Transverse colon (tissue), 4 donors: Measurements from ENCODE around the gene DNAH8. TPM values are rescaled to one million over a fixed set of nuclear protein-coding genes. Genes with fewer than 3 reads are reported as not detected.

Source experiments
- DNase-seq: peaks from one replicate; pipeline ENCODE4 v3.0.0-alpha.2; 2019
- H3K27ac ChIP-seq, 4 donors: fragments of 200-600 bp; sonication (generic); 2 replicates each; pipeline ENCODE4 v1.5.1; 2016 to 2018; ENCODE audit warnings: inconsistent platforms in 4 of 4
- H3K27me3 ChIP-seq: fragments of 200-600 bp; sonication (generic); 2 replicates; pipeline ENCODE4 v1.5.1; 2017; ENCODE audit warnings: inconsistent platforms
- H3K36me3 ChIP-seq, 4 donors: fragments of 200-600 bp; sonication (generic); 2 replicates each; pipeline ENCODE4 v1.5.1; 2017 to 2019; ENCODE audit warnings: inconsistent platforms in 4 of 4
- H3K4me1 ChIP-seq, 4 donors: fragments of 200-600 bp; sonication (generic); 2 replicates each; pipeline ENCODE4 v1.5.1; 2017 to 2020; ENCODE audit warnings: inconsistent platforms in 4 of 4
- H3K4me3 ChIP-seq, 4 donors: fragments of 200-600 bp; sonication (generic); 1 replicate in 1 of 4; 2 replicates in 3 of 4; pipeline versions ENCODE4 v1.5.1 to v1.6.1; 2017 to 2019; ENCODE audit warnings: inconsistent platforms in 4 of 4
- H3K9me3 ChIP-seq, 2 donors: fragments of 200-600 bp; sonication (generic); 2 replicates each; pipeline ENCODE4 v1.5.1; 2017 to 2019; ENCODE audit warnings: inconsistent platforms in 2 of 2
- CTCF ChIP-seq, 5 experiments: fragments of 200-600 bp in 3 of 5; fragments of 450-650 bp in 2 of 5; sonication (generic) in 3 of 5; IDR thresholded peaks; 1 replicate in 2 of 5; 2 replicates in 3 of 5; pipeline ENCODE4 v1.5.1; 2016 to 2017; ENCODE audit warnings: antibody characterized with exemption in 5 of 5, inconsistent platforms in 3 of 5, mild to moderate bottlenecking in 2 of 5, moderate library complexity in 1 of 5
- EP300 ChIP-seq: sonication (generic); formaldehyde crosslinking; IDR thresholded peaks from one replicate; pipeline ENCODE4 v1.6.1; 2017; ENCODE audit warnings: antibody characterized with exemption, low read depth
- POLR2A ChIP-seq: fragments of 450-650 bp; IDR thresholded peaks from one replicate; pipeline ENCODE4 v1.6.1; 2016; ENCODE audit warnings: antibody characterized with exemption, mild to moderate bottlenecking, moderate library complexity
- POLR2AphosphoS5 ChIP-seq, 3 donors: sonication (generic); formaldehyde crosslinking; IDR thresholded peaks; one replicate each; pipeline ENCODE4 v1.6.1; 2016; ENCODE audit warnings: antibody characterized with exemption in 3 of 3
- WGBS, 2 donors: methylation state at CpG; one replicate each; pipeline ENCODE4 v1.1.5; 2018; ENCODE audit warnings: low coverage in 1 of 2; 5-methylcytosine and 5-hydroxymethylcytosine counted together
- in situ Hi-C, 4 donors: fragments of 200-750 bp; cut with MboI; loops; one replicate each; pipeline versions ENCODE4 v1.15.0 to v1.15.1; 2017; ENCODE audit warnings: low sequenced_read_pairs in 3 of 4, low pct_ligation_motif_present in 1 of 4, low pct_unique_long_range_greater_than_20kb in 1 of 4
- intact Hi-C: fragments of 100-400 bp; cut with DNase I; formaldehyde crosslinking; loops from one replicate; pipeline ENCODE4 v1.15.1; 2023; ENCODE audit warnings: low total_unique reads
- total RNA-seq, 4 donors: library from RNA; depleted of rRNA; stranded (reverse); fragments of >200 nt; gene quantifications; one replicate each; pipeline ENCODE4 v1.1.0, GENCODE V29; 2016

The DNAH8 gene
- total RNA-seq, 4 donors from 2014 or later, result 0.16 TPM; not detected in 3

GRCh38 chr6:39003492-39003891, 288.4 kb downstream of the DNAH8 start:
- Histone ChIP-seq H3K4me3 (no peak overlapping the region), H3K36me3 (no peaks in the 10 kb centered on the region), H3K9me3 (no peaks in the 10 kb centered on the region), H3K27ac (no peak overlapping the region), H3K27me3 (peaks cover 59% of the 10 kb centered on the region), H3K4me1 (no peaks in the 10 kb centered on the region)
- TF ChIP-seq CTCF (IDR thresholded peaks at IDR 0.05), result no peak
- TF ChIP-seq POLR2AphosphoS5 (IDR thresholded peaks at IDR 0.05), result no peak
- no peak for TF ChIP-seq EP300
- TF ChIP-seq POLR2A, result no peak
- in situ Hi-C loops, result no loop called here
- intact Hi-C loops, result no loop called here
- no peak for DNase-seq
- WGBS, 2 donors, result 64 to 70% methylated on average over 1 of the region's 1 CpG

GRCh38 chr6:39004801-39005200, 289.7 kb downstream of the DNAH8 start:
- H3K36me3 ChIP-seq, result no peaks in the 10 kb centered on the region
- intact Hi-C loops, result no loop called here
- H3K27me3 ChIP-seq, result peaks cover 67% of the 10 kb centered on the region
- in situ Hi-C loops, result no loop called here
- TF ChIP-seq CTCF (IDR thresholded peaks at IDR 0.05), result no peak
- TF ChIP-seq EP300, result no peak
- TF ChIP-seq POLR2A, result no peak
- TF ChIP-seq POLR2AphosphoS5 (IDR thresholded peaks at IDR 0.05), result no peak
- no peak overlapping the region for H3K4me3 ChIP-seq
- H3K4me1 ChIP-seq, result no peaks in the 10 kb centered on the region
- H3K9me3 ChIP-seq, result no peaks in the 10 kb centered on the region
- no peak overlapping the region for H3K27ac ChIP-seq
- 55 to 68% methylated on average over 1 to 2 of the region's 2 CpGs for WGBS, 2 donors
- DNase-seq, result no peak

- Histone ChIP-seq H3K4me3 (no peak overlapping the region), H3K9me3 (no peaks in the 10 kb centered on the region), H3K27me3 (peaks cover 71% of the 10 kb centered on the region), H3K4me1 (no peaks in the 10 kb centered on the region), H3K36me3 (no peaks in the 10 kb centered on the region), H3K27ac (no peak overlapping the region)
- DNase-seq, result no peak
- TF ChIP-seq POLR2A (no peak), CTCF (IDR thresholded peaks at IDR 0.05) (no peak), POLR2AphosphoS5 (IDR thresholded peaks at IDR 0.05) (no peak), EP300 (no peak)
- intact Hi-C loops, result no loop called here
- in situ Hi-C loops, result no loop called here
- WGBS, 2 donors, result 34 to 47% methylated on average over 2 to 3 of the region's 3 CpGs
Measured at GRCh38 chr6:39005774-39006173, 290.7 kb downstream of the DNAH8 start.

- no peak for DNase-seq
- intact Hi-C loops, result no loop called here
- peaks cover 71% of the 10 kb centered on the region for H3K27me3 ChIP-seq
- WGBS, 2 donors, result 82 to 93% methylated on average over 2 to 3 of the region's 3 CpGs
- no peak overlapping the region for H3K27ac ChIP-seq
- in situ Hi-C loops, result no loop called here
- TF ChIP-seq EP300 (no peak), CTCF (IDR thresholded peaks at IDR 0.05) (no peak), POLR2A (no peak), POLR2AphosphoS5 (IDR thresholded peaks at IDR 0.05) (no peak)
- no peak overlapping the region for H3K4me3 ChIP-seq
- no peaks in the 10 kb centered on the region for H3K9me3 ChIP-seq
- no peaks in the 10 kb centered on the region for H3K36me3 ChIP-seq
- H3K4me1 ChIP-seq, result no peaks in the 10 kb centered on the region
Measured at GRCh38 chr6:39007575-39007974, 292.5 kb downstream of the DNAH8 start.
